ENCODE data around the gene ZMYM1. TPM values are rescaled to one million over a fixed set of nuclear protein-coding genes. Genes with fewer than 3 reads are reported as not detected.
"Not testable (repeated sequence)": the region's sequence is repeated elsewhere in the genome, so short reads cannot be mapped to it uniquely, and the experiment has no call there.

The ZMYM1 gene
- total RNA-seq, 1 donor from 2014 or later = 27.7 TPM

GRCh38 chr1:35073265-35073811, 5.8 kb upstream of the ZMYM1 start:
- no peak for DNase-seq (ENCODE audit: low spot score)

- DNase-seq (ENCODE audit: low spot score) = not testable (repeated sequence)
Observed at GRCh38 chr1:35076426-35076825, 2.8 kb upstream of the ZMYM1 start.

GRCh38 chr1:35080171-35080854, 1.1 kb downstream of the ZMYM1 start:
- DNase-seq (ENCODE audit: low spot score) = no peak

GRCh38 chr1:35085421-35085820, 6.2 kb downstream of the ZMYM1 start:
- DNase-seq (ENCODE audit: low spot score) = no peak

GRCh38 chr1:35097224-35097623, 18.0 kb downstream of the ZMYM1 start:
- no peak for DNase-seq (ENCODE audit: low spot score)

GRCh38 chr1:35111106-35111505, 31.9 kb downstream of the ZMYM1 start:
- no peak for DNase-seq (ENCODE audit: low spot score)

GRCh38 chr1:35112668-35113067, 33.5 kb downstream of the ZMYM1 start:
- no peak for DNase-seq (ENCODE audit: low spot score)

- DNase-seq (ENCODE audit: low spot score) = no peak
Observed at GRCh38 chr1:35115459-35116383, 36.5 kb downstream of the ZMYM1 start.

GRCh38 chr1:35120458-35121133, 41.4 kb downstream of the ZMYM1 start:
- no peak for DNase-seq (ENCODE audit: low spot score)

GRCh38 chr1:35122311-35122710, 43.1 kb downstream of the ZMYM1 start:
- no peak for DNase-seq (ENCODE audit: low spot score)

GRCh38 chr1:35126546-35126945, 47.4 kb downstream of the ZMYM1 start:
- DNase-seq (ENCODE audit: low spot score) = no peak

GRCh38 chr1:35129080-35129479, 49.9 kb downstream of the ZMYM1 start:
- DNase-seq (ENCODE audit: low spot score) = no peak

GRCh38 chr1:35136780-35137179, 57.6 kb downstream of the ZMYM1 start:
- DNase-seq (ENCODE audit: low spot score) = no peak

GRCh38 chr1:35137590-35137989, 58.4 kb downstream of the ZMYM1 start:
- DNase-seq (ENCODE audit: low spot score) = not testable (repeated sequence)

- DNase-seq (ENCODE audit: low spot score) = not testable (repeated sequence)
Observed at GRCh38 chr1:35142294-35142693, 63.1 kb downstream of the ZMYM1 start.

- not testable (repeated sequence) for DNase-seq (ENCODE audit: low spot score)
Observed at GRCh38 chr1:35142728-35143127, 63.5 kb downstream of the ZMYM1 start.

- no peak for DNase-seq (ENCODE audit: low spot score)
Observed at GRCh38 chr1:35143737-35144508, 64.7 kb downstream of the ZMYM1 start.

GRCh38 chr1:35145892-35146549, 66.8 kb downstream of the ZMYM1 start:
- not testable (repeated sequence) for DNase-seq (ENCODE audit: low spot score)

- no peak for DNase-seq (ENCODE audit: low spot score)
Observed at GRCh38 chr1:35151220-35151619, 72.0 kb downstream of the ZMYM1 start.

- no peak for DNase-seq (ENCODE audit: low spot score)
Observed at GRCh38 chr1:35164893-35165292, 85.7 kb downstream of the ZMYM1 start.
